ENCODE results near the gene DOHH. TPM values are rescaled to one million over a fixed set of nuclear protein-coding genes. Genes with fewer than 3 reads are reported as not detected.

DOHH gene
- total RNA-seq, 1 donor, result 10.4 TPM

- H3K4me3 ChIP-seq (ENCODE audit: low read depth, low read length), result no peak overlapping the region
- DNase-seq (ENCODE audit: low read depth), result no peak
- no peak for TF ChIP-seq CTCF (IDR thresholded peaks at IDR 0.05; ENCODE audit: insufficient read depth, low read depth, low read length)
Observed at GRCh38 chr19:3535235-3535535, 34.7 kb upstream of the DOHH start.

GRCh38 chr19:3534375-3535234 lies 34.1 kb upstream of the DOHH start:
- H3K4me3 ChIP-seq (ENCODE audit: low read depth, low read length), result no peak overlapping the region
- no peak for DNase-seq (ENCODE audit: low read depth)
- no peak for TF ChIP-seq CTCF (IDR thresholded peaks at IDR 0.05; ENCODE audit: insufficient read depth, low read depth, low read length)

DNA sequence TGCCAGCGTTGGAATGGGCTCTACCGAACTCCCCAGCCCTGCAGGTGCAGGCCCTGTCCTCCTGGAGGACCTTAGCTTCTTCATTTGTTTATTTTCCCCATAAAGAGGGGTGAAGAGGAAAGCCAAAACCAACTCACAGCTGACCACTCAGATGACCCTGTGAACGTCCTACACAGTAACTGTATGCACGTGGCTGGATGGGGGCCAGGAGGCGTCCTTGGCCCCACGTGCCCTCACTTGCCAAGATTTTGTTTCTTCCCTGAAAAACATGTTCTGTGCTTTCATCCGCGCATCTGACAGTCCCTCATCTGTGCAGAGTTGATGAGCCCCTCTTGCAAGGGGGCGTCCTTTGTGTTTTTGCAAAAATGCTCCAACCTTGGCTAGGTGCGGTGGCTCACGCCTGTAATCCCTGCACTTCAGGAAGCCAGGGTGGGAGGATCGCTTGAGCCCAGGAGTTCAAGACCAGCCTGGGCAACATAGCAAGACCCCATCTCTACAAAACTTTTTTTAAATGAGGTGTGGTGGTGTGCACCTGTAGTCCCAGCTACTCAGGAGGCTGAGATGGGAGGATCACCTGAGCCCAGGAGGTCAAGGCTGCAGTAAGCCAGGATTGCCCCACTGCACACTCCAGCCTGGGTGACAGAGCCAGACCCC lies 33.2 kb upstream of the DOHH start:
- no peak for DNase-seq (ENCODE audit: low read depth)
- H3K4me3 ChIP-seq (ENCODE audit: low read depth, low read length), result no peak overlapping the region
- TF ChIP-seq CTCF (IDR thresholded peaks at IDR 0.05; ENCODE audit: insufficient read depth, low read depth, low read length), result no peak

- TF ChIP-seq CTCF (IDR thresholded peaks at IDR 0.05; ENCODE audit: insufficient read depth, low read depth, low read length), result no peak
- DNase-seq (ENCODE audit: low read depth), result no peak
- no peak overlapping the region for H3K4me3 ChIP-seq (ENCODE audit: low read depth, low read length)
Observed at GRCh38 chr19:3533033-3533432, 32.6 kb upstream of the DOHH start.

GRCh38 chr19:3532154-3532786 lies 31.8 kb upstream of the DOHH start:
- no peak for TF ChIP-seq CTCF (IDR thresholded peaks at IDR 0.05; ENCODE audit: insufficient read depth, low read depth, low read length)
- no peak for DNase-seq (ENCODE audit: low read depth)
- H3K4me3 ChIP-seq (ENCODE audit: low read depth, low read length), result no peak overlapping the region

DNA sequence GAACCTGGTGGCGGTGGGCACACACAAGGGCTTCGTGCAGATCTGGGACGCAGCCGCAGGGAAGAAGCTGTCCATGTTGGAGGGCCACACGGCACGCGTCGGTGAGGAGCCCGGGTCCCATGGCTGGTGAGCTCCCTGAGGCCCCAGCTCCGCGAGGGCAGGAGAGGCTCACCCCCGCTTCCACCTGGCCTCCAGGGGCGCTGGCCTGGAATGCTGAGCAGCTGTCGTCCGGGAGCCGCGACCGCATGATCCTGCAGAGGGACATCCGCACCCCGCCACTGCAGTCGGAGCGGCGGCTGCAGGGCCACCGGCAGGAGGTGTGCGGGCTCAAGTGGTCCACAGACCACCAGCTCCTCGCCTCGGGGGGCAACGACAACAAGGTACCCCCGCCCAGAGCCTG lies 31.2 kb upstream of the DOHH start:
- no peak for TF ChIP-seq CTCF (IDR thresholded peaks at IDR 0.05; ENCODE audit: insufficient read depth, low read depth, low read length)
- no peak overlapping the region for H3K4me3 ChIP-seq (ENCODE audit: low read depth, low read length)
- no peak for DNase-seq (ENCODE audit: low read depth)
